Stimulated activated naive CD4-positive, alpha-beta T cell treated with Interleukin-2 at 50 U/mL for 16 hours (primary cell): ENCODE measurements around the gene ZNG1B.
"Not testable (repeated sequence)": the region's sequence is repeated elsewhere in the genome, so short reads cannot be mapped to it uniquely, and the experiment has no call there.

Source experiments
- DNase-seq: peaks from one replicate; lab custom pipeline; 2025; lab: John Stamatoyannopoulos, UW

The ZNG1B gene

DNA sequence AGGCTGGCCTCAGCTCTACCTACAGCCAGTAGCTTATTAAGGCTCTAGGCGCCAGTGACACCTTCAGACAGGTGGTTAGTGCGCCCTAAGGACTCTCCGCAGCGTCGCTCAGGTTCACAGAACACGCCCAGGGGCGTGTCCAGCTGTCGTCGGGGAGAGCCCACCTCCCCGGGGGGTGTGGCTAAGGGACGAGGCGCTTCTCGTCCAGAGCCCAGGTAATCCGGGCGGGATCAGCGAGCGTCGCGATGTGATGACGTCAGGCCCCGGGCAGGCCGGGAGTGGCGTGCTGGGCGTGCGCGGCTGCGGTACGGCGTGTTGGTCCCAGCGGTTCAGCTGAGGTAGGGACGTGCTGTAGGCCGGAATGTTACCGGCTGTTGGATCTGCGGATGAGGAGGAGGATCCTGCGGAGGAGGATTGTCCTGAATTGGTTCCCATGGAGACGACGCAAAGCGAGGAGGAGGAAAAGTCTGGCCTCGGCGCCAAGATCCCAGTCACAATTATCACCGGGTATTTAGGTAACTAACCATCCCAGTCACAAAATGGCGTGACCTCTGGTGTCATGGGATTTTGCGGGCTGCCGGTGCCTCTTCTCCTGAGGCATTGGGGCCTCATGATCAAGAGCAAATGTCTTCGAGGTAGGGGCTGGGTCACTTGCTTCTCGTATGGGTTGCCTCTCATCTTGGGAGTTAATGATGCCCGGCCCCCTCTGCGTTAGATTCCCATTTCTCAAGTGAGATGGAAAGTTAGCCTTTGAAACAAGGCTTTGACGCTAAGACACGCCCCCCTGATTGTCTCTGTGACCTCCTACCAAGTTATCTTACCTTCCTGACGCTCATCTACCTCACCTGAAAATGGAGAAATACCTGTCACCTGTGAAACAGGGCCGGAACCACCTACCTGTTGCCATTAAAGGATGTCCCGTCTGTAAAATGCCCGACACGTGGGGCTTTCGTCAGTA lies at the start of gene ZNG1B:
Gene ZNG1B, plus strand, starts transcription at position 184 of the 958 bp plus-strand sequence. Its CDS starts 178 bp downstream, at position 362.
- DNase-seq, result not testable (repeated sequence)

GRCh38 chr2:113390124-113390849 lies 47.2 kb upstream of the ZNG1B start:
- DNase-seq, result no peak

DNA sequence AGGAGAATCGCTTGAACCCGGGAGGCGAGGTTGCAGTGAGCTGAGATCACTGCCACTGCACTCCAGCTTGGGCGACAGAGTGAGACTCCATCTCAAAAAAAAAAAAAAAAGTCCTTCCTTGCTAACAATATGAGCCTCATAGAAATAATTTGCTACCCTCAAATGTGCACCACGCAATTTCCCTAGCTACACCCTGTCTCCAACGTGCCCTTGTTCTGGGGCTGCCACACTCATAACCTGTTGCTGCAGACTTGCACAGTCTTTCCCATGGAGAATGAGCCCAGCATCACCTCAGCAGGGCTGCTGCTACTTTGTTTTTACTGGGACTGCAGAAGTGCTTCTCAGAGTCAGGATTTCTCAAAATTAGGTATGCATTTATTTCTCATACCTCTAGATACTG lies 46.4 kb upstream of the ZNG1B start:
- DNase-seq, result no peak

GRCh38 chr2:113406114-113406513 lies 31.4 kb upstream of the ZNG1B start:
- no peak for DNase-seq

GRCh38 chr2:113407446-113408099 lies 29.9 kb upstream of the ZNG1B start:
- no peak for DNase-seq

DNA sequence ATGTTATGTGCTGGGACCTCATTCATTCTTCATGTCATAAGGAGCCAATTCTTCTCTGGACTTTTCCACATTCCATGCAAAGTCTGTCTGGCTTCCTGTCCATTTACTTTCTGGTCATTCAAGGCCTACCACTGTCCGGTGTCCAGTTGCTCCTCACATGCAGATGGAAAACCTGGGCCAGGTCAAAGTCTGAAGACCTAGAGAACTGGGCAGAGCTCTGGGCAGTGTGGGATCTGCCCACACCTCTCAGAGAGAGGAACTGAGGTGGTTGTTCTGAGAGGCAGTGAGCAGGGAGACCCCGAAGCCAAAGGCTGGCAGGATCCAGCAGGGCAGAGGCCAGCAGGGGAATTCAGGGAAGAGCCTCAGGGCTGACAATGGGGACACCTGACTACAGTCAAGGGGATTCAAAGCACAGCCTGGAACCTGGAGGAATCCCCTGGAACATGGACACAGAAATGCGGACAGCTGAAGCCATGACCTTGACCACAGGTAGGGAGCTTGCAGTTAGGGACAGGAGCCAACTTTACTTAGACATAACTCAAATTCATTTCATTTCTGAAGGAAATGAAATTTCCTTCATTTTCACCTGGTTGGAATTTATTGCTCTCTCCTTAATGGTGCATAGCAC lies 25.7 kb upstream of the ZNG1B start:
- DNase-seq, result not testable (repeated sequence)

GRCh38 chr2:113412774-113413173 lies 24.7 kb upstream of the ZNG1B start:
- DNase-seq, result not testable (repeated sequence)

DNA sequence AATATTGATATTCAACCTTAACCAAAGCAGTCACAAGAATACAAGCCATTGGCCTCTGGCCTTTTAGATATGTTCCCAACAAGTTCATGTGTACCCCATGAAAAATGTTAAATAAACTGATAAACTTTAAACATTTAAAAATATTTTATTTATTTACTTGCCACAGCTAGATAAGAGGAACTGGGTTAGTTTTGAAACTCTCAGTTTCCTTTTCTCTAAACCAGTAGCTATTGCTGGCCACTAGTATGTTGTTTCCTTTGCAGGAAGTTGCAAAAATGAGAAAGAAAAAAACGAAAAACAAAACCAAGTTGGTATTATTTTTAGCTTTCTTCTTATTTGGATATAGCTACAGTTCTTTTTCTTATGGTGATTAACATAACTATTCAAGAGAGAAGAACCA lies 5.7 kb upstream of the ZNG1B start:
- not testable (repeated sequence) for DNase-seq

- not testable (repeated sequence) for DNase-seq
Measured at GRCh38 chr2:113433468-113433867, 4.0 kb upstream of the ZNG1B start.

GRCh38 chr2:113465770-113466169 lies 28.3 kb downstream of the ZNG1B start:
- DNase-seq, result not testable (repeated sequence)

DNA sequence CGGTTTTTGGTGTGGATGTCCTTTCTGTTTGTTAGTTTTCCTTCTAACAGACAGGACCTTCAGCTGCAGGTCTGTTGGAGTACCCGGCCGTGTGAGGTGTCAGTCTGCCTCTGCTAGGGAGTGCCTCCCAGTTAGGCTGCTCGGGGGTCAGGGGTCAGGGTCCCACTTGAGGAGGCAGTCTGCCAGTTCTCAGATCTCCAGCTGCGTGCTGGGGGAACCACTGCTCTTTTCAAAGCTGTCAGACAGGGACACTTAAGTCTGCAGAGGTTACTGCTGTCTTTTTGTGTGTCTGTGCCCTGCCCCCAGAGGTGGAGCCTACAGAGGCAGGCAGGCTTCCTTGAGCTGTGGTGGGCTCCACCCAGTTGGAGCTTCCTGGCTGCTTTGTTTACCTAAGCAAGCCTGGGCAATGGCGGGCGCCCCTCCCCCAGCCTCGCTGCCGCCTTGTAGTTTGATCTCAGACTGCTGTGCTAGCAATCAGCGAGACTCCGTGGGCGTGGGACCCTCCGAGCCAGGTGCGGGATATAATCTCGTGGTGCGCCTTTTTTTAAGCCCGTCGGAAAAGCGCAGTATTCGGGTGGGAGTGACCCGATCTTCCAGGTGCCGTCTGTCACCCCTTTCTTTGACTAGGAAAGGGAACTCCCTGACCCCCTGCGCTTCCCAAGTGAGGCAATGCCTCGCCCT lies 39.3 kb downstream of the ZNG1B start:
- DNase-seq, result not testable (repeated sequence)

- not testable (repeated sequence) for DNase-seq
Measured at GRCh38 chr2:113496527-113496926, 59.0 kb downstream of the ZNG1B start.

GRCh38 chr2:113498365-113498764 lies 60.9 kb downstream of the ZNG1B start, which contains the start of gene FOXD4L1:
Gene FOXD4L1, plus strand, starts transcription at chr2:113498665. Its CDS starts 592 bp downstream, at chr2:113499257.
- DNase-seq, result not testable (repeated sequence)

DNA sequence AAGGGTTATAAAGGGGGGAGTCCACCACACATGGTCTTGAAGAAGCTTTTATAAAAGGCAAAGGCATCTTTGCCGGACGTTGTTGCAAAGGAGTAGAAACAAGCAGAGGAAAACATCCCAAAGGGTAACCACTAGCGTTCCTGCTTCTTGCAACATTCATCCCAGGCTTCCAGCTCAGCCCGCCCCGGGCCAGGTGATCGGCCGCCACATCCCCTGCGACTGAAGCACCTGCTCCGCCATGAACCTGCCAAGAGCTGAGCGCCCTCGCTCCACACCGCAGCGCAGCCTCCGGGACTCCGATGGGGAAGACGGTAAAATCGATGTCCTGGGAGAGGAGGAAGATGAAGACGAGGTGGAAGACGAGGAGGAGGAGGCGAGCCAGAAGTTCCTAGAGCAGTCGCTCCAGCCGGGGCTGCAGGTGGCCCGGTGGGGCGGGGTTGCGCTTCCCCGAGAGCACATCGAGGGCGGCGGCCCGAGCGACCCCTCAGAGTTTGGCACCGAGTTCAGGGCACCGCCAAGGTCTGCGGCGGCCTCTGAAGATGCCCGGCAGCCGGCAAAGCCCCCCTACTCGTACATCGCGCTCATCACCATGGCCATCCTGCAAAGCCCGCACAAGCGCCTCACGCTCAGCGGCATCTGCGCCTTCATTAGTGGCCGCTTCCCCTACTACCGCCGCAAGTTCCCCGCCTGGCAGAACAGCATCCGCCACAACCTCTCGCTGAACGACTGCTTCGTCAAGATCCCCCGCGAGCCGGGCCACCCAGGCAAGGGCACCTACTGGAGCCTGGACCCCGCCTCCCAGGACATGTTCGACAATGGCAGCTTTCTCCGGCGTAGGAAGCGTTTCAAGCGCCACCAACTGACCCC lies 61.8 kb downstream of the ZNG1B start:
- DNase-seq, result not testable (repeated sequence)

GRCh38 chr2:113499886-113500722 lies 62.6 kb downstream of the ZNG1B start:
- DNase-seq, result not testable (repeated sequence)

DNA sequence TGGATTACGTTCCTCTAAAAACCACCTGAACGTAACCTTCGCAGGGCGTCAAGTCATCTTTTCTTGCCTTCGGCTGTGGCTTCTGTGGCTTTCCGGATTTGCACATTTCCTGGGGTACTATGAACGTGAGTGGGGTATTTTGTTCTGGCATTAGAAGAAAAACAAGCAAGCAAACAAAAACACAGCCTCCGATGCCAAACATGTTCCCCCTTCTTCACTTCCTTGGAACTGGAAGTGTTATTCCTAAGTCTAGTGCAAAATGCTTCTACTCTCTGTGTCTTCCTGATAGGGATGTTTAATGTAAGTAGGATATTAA lies 63.2 kb downstream of the ZNG1B start:
- not testable (repeated sequence) for DNase-seq

DNA sequence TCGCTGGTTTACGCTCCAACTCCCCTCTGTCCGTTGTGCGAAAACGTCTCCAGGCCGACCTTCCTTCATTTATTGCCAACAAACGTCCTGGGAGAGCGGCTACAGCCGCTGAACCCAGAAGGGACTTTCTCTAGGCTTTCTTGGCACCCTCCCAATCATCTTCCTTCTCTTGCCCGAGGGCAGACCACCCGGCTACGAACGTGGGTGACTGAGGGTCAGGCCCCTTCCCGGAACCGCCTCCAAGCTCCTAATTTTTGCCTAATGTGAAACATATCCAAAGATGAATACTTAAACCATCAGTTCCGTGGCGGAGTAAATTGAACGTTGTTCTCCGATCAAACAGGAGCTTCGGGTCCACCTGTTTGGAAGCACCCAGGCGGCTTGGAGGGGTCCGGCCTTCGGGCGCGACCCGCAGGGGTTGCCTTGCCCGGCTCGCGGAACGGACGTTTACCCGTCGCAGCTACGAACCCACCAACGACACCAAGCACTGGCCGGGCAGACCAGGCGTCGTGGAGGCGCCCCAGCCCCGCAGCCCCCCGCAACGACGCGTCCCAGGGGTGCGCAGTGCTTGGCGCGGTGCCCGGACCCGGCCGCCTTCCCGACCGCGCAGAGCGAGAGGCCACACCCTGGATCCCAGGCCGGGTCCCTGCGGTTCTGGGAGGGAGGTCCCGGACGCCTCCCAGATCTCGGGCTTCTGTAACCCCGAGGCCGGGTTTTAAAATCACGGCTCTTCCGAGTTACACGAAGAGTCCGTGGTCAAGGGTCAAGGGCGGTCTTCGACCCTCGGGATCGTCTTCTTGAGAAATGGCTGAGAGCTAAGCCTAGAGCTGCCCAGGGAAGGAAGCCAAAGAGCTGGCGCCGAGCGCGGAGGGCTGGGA lies 65.0 kb downstream of the ZNG1B start:
- DNase-seq, result not testable (repeated sequence)
